CD4-positive, alpha-beta T cell treated with Interleukin-17A for 1 hour (primary cell): Measurements from ENCODE around the gene SNRPB2.

ENCODE experiments used
- DNase-seq: peaks from one replicate; pipeline ENCODE4 v3.0.0-alpha.2; 2020

Gene SNRPB2

GRCh38 chr20:16740365-16741072 is 10.7 kb downstream of the SNRPB2 start:
- DNase-seq = no peak

- no peak for DNase-seq
These were observed 14.5 kb downstream of the SNRPB2 start for GRCh38 chr20:16744178-16744807.

- DNase-seq = no peak
These were observed 15.4 kb downstream of the SNRPB2 start for GRCh38 chr20:16745204-16745603.

- DNase-seq = no peak
These were observed 17.5 kb downstream of the SNRPB2 start for GRCh38 chr20:16747291-16747811.

- no peak for DNase-seq
These were observed 18.6 kb downstream of the SNRPB2 start, which contains the start of gene OTOR for GRCh38 chr20:16748308-16748900. Gene OTOR, plus strand, starts transcription at chr20:16748358. Its CDS starts 44 bp downstream, at chr20:16748402.

- no peak for DNase-seq
These were observed 19.7 kb downstream of the SNRPB2 start for GRCh38 chr20:16749573-16749972.

- no peak for DNase-seq
These were observed 22.3 kb downstream of the SNRPB2 start for GRCh38 chr20:16752082-16752481.

- DNase-seq = no peak
These were observed 23.1 kb downstream of the SNRPB2 start for GRCh38 chr20:16752901-16753300.

GRCh38 chr20:16758454-16759180 is 28.8 kb downstream of the SNRPB2 start:
- no peak for DNase-seq

- DNase-seq = no peak
These were observed 29.3 kb downstream of the SNRPB2 start for GRCh38 chr20:16759181-16759563.

GRCh38 chr20:16760431-16761304 is 30.8 kb downstream of the SNRPB2 start:
- no peak for DNase-seq

- peak; percentile 66 for DNase-seq
These were observed 31.5 kb downstream of the SNRPB2 start for GRCh38 chr20:16761305-16761829.

- no peak for DNase-seq
These were observed 34.7 kb downstream of the SNRPB2 start for GRCh38 chr20:16764560-16764959.

GRCh38 chr20:16771213-16771612 is 41.4 kb downstream of the SNRPB2 start:
- DNase-seq = no peak

- no peak for DNase-seq
These were observed 46.1 kb downstream of the SNRPB2 start for GRCh38 chr20:16775961-16776360.

- no peak for DNase-seq
These were observed 47.3 kb downstream of the SNRPB2 start for GRCh38 chr20:16777126-16777525.

GRCh38 chr20:16778159-16778558 is 48.3 kb downstream of the SNRPB2 start:
- no peak for DNase-seq

- no peak for DNase-seq
These were observed 51.7 kb downstream of the SNRPB2 start for GRCh38 chr20:16781496-16781895.

- DNase-seq = no peak
These were observed 55.4 kb downstream of the SNRPB2 start for GRCh38 chr20:16785226-16785625.
